A549 (cell line): Measurements from ENCODE around the gene TNFRSF13B.

Experiments used
- EP300 ChIP-seq, 2 experiments: fragments of >200 bp; sonication (Bioruptor Twin); formaldehyde crosslinking; IDR thresholded peaks; 2 replicates in 1 of 2; 3 replicates in 1 of 2; pipeline ENCODE4 v1.6.1; 2016 to 2017
- HOXB5 ChIP-seq: fragments of 250-450 bp; sonication (Bioruptor Pico); IDR thresholded peaks from 2 replicates; pipeline ENCODE4 v1.5.0; 2020; ENCODE audit warnings: mild to moderate bottlenecking, moderate library complexity
- JUNB ChIP-seq: fragments of >200 bp; sonication (Bioruptor Twin); formaldehyde crosslinking; IDR thresholded peaks from 2 replicates; pipeline ENCODE4 v1.6.1; 2016
- TF ChIP-seq, protein P1 (sequence below): fragments of >200 bp; sonication (Bioruptor Twin); formaldehyde crosslinking; IDR thresholded peaks from 3 replicates; pipeline ENCODE4 v1.6.1; 2016

DNA sequence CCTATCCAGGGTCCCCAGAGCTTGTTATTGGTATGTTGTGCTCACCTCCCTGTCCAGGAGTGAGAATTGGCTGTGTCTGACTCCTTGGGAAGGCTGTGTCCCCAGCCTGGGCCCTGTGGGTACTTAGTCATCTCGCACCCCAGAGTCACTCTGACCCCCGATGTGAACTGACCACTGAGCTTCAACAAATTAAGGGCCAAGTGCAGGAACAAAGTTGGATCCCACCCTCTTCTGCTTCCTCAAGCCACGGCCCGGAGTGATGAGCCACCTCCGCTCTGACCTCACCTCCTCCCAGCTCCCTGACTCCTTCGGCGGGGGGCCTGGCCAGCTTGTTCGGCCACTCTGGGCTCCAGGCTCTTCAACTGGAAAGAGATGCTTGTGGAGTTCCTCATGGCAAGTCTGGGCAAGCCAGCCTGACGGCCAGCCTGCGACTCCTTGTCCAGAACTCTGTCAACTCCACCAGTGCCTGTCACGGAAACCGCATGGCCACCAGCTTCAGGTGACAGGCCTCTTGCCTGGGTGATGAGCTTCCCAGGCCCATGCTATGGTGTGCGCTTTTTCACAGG lies 48.1 kb upstream of the TNFRSF13B start:
- TF ChIP-seq HOXB5 (no peak), JUNB (no peak), EP300 (IDR thresholded peaks at IDR 0.05) (no peak)
- TF ChIP-seq, protein P1, sequence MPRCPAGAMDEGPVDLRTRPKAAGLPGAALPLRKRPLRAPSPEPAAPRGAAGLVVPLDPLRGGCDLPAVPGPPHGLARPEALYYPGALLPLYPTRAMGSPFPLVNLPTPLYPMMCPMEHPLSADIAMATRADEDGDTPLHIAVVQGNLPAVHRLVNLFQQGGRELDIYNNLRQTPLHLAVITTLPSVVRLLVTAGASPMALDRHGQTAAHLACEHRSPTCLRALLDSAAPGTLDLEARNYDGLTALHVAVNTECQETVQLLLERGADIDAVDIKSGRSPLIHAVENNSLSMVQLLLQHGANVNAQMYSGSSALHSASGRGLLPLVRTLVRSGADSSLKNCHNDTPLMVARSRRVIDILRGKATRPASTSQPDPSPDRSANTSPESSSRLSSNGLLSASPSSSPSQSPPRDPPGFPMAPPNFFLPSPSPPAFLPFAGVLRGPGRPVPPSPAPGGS, result no peak
